H1 (cell line): ENCODE results near the gene GALNT15. TPM values are rescaled to one million over a fixed set of nuclear protein-coding genes. Genes with fewer than 3 reads are reported as not detected.

Experiments
- BRCA1 ChIP-seq: IDR thresholded peaks from 2 replicates; pipeline ENCODE4 v1.6.1; 2012; ENCODE audit warnings: low read depth, low read length, improper control_type of control experiment
- GABPA ChIP-seq: IDR thresholded peaks from 2 replicates; pipeline ENCODE4 v1.6.1; 2011; ENCODE audit warnings: mild to moderate bottlenecking, low read length, moderate library complexity, borderline replicate concordance; ENCODE audit not compliant: insufficient read depth
- HDAC6 ChIP-seq: IDR thresholded peaks from one replicate; pipeline ENCODE4 v1.7.1; 2012; ENCODE audit warnings: low read depth, mild to moderate bottlenecking, inconsistent platforms, low read length, moderate library complexity
- NRF1 ChIP-seq: IDR thresholded peaks from 2 replicates; pipeline ENCODE4 v1.6.1; 2011; ENCODE audit warnings: mild to moderate bottlenecking, low read depth, low read length, improper control_type of control experiment
- SIX5 ChIP-seq: IDR thresholded peaks from 2 replicates; pipeline ENCODE4 v1.6.1; 2011; ENCODE audit warnings: mild to moderate bottlenecking, low read depth, low read length
- SP1 ChIP-seq: IDR thresholded peaks from 2 replicates; pipeline ENCODE4 v1.6.1; 2011; ENCODE audit warnings: low read depth, low read length
- TBP ChIP-seq: IDR thresholded peaks from 2 replicates; pipeline ENCODE4 v1.6.1; 2011; ENCODE audit warnings: low read depth, low read length, improper control_type of control experiment
- YY1 ChIP-seq: IDR thresholded peaks from 2 replicates; pipeline ENCODE4 v1.6.1; 2011; ENCODE audit warnings: low read depth, mild to moderate bottlenecking, low read length
- ZNF274 ChIP-seq: IDR thresholded peaks from 2 replicates; pipeline ENCODE4 v1.7.0; 2012; ENCODE audit warnings: low read length, borderline replicate concordance; ENCODE audit errors: extremely low read depth
- polyA plus RNA-seq, 7 experiments: library from polyadenylated mRNA; depleted of rRNA in 3 of 7; stranded (reverse) in 5 of 7; unstranded in 2 of 7; fragments of >200 nt in 5 of 7; fragments of 200-250 nt in 2 of 7; gene quantifications; 1 replicate in 5 of 7; 2 replicates in 1 of 7; 4 replicates in 1 of 7; pipeline versions ENCODE4 v1.2.1 to v1.2.3, GENCODE V29; 2011 to 2013; ENCODE audit warnings: missing spikeins in 2 of 7, mixed read lengths in 2 of 7
- total RNA-seq: library from RNA; stranded (reverse); fragmentation: NEBNext Ultra II Directional; extraction: Animal tissue kit (Norgen Biotek cat#: 25700); gene quantifications from 2 replicates; pipeline ENCODE4 v1.2.1, GENCODE V29; 2021
- TF ChIP-seq, protein P1 (sequence below): fragments of 300-600 bp; sonication (generic); IDR thresholded peaks from 2 replicates; pipeline ENCODE4 v1.7.1; 2012; ENCODE audit warnings: low read length, moderate library complexity, mild to moderate bottlenecking, inconsistent platforms; ENCODE audit not compliant: insufficient replicate concordance
- TF ChIP-seq, protein P2 (sequence below): IDR thresholded peaks from 2 replicates; pipeline ENCODE4 v1.6.1; 2012; ENCODE audit warnings: low read length, inconsistent platforms

The GALNT15 gene
- total and polyA plus RNA-seq, 2 of the 8 experiments (the other 6 are each of a cell fraction or from before 2014, with no cell fraction given): 0.02 TPM; not detected in 1

DNA sequence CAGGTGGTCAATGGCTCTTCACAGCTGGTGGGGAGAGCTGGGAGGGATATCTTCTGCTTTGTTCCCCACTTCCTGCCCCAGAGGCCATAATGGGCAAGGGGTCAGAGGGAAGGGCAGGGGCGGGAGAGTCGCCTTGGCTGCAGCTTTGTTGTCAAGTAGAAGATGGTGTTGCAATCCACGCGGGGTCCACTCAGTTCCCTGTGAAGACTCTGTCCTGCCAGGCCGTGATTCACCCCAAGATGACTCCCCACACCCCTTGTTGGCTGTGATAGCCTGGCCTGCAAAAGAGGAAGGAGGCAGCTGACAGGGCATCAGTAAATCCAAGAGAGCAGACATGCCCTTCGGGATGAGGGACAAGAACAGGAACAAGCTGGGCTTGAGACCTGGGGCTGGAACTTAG, 6.9 kb downstream of the GALNT15 start (continued):
- TF ChIP-seq, protein P1, sequence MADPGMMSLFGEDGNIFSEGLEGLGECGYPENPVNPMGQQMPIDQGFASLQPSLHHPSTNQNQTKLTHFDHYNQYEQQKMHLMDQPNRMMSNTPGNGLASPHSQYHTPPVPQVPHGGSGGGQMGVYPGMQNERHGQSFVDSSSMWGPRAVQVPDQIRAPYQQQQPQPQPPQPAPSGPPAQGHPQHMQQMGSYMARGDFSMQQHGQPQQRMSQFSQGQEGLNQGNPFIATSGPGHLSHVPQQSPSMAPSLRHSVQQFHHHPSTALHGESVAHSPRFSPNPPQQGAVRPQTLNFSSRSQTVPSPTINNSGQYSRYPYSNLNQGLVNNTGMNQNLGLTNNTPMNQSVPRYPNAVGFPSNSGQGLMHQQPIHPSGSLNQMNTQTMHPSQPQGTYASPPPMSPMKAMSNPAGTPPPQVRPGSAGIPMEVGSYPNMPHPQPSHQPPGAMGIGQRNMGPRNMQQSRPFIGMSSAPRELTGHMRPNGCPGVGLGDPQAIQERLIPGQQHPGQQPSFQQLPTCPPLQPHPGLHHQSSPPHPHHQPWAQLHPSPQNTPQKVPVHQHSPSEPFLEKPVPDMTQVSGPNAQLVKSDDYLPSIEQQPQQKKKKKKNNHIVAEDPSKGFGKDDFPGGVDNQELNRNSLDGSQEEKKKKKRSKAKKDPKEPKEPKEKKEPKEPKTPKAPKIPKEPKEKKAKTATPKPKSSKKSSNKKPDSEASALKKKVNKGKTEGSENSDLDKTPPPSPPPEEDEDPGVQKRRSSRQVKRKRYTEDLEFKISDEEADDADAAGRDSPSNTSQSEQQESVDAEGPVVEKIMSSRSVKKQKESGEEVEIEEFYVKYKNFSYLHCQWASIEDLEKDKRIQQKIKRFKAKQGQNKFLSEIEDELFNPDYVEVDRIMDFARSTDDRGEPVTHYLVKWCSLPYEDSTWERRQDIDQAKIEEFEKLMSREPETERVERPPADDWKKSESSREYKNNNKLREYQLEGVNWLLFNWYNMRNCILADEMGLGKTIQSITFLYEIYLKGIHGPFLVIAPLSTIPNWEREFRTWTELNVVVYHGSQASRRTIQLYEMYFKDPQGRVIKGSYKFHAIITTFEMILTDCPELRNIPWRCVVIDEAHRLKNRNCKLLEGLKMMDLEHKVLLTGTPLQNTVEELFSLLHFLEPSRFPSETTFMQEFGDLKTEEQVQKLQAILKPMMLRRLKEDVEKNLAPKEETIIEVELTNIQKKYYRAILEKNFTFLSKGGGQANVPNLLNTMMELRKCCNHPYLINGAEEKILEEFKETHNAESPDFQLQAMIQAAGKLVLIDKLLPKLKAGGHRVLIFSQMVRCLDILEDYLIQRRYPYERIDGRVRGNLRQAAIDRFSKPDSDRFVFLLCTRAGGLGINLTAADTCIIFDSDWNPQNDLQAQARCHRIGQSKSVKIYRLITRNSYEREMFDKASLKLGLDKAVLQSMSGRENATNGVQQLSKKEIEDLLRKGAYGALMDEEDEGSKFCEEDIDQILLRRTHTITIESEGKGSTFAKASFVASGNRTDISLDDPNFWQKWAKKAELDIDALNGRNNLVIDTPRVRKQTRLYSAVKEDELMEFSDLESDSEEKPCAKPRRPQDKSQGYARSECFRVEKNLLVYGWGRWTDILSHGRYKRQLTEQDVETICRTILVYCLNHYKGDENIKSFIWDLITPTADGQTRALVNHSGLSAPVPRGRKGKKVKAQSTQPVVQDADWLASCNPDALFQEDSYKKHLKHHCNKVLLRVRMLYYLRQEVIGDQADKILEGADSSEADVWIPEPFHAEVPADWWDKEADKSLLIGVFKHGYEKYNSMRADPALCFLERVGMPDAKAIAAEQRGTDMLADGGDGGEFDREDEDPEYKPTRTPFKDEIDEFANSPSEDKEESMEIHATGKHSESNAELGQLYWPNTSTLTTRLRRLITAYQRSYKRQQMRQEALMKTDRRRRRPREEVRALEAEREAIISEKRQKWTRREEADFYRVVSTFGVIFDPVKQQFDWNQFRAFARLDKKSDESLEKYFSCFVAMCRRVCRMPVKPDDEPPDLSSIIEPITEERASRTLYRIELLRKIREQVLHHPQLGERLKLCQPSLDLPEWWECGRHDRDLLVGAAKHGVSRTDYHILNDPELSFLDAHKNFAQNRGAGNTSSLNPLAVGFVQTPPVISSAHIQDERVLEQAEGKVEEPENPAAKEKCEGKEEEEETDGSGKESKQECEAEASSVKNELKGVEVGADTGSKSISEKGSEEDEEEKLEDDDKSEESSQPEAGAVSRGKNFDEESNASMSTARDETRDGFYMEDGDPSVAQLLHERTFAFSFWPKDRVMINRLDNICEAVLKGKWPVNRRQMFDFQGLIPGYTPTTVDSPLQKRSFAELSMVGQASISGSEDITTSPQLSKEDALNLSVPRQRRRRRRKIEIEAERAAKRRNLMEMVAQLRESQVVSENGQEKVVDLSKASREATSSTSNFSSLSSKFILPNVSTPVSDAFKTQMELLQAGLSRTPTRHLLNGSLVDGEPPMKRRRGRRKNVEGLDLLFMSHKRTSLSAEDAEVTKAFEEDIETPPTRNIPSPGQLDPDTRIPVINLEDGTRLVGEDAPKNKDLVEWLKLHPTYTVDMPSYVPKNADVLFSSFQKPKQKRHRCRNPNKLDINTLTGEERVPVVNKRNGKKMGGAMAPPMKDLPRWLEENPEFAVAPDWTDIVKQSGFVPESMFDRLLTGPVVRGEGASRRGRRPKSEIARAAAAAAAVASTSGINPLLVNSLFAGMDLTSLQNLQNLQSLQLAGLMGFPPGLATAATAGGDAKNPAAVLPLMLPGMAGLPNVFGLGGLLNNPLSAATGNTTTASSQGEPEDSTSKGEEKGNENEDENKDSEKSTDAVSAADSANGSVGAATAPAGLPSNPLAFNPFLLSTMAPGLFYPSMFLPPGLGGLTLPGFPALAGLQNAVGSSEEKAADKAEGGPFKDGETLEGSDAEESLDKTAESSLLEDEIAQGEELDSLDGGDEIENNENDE: no peak
- TF ChIP-seq, protein P2, sequence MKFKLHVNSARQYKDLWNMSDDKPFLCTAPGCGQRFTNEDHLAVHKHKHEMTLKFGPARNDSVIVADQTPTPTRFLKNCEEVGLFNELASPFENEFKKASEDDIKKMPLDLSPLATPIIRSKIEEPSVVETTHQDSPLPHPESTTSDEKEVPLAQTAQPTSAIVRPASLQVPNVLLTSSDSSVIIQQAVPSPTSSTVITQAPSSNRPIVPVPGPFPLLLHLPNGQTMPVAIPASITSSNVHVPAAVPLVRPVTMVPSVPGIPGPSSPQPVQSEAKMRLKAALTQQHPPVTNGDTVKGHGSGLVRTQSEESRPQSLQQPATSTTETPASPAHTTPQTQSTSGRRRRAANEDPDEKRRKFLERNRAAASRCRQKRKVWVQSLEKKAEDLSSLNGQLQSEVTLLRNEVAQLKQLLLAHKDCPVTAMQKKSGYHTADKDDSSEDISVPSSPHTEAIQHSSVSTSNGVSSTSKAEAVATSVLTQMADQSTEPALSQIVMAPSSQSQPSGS: no peak
- TF ChIP-seq NRF1: no peak
- no peak for TF ChIP-seq ZNF274
- TF ChIP-seq SP1: no peak
- no peak for TF ChIP-seq GABPA
- TF ChIP-seq SIX5: no peak
- no peak for TF ChIP-seq TBP
- no peak for TF ChIP-seq YY1
- TF ChIP-seq BRCA1: no peak
- no peak for TF ChIP-seq HDAC6
